ENCODE results near the gene LONRF2. TPM values are rescaled to one million over a fixed set of nuclear protein-coding genes. Genes with fewer than 3 reads are reported as not detected.
A peak's percentile ranks its signal among the peaks of the same experiment; 100 is the strongest.
"Not testable (repeated sequence)": the region's sequence is repeated elsewhere in the genome, so short reads cannot be mapped to it uniquely, and the experiment has no call there.

Gene LONRF2
- total RNA-seq, 1 donor from 2014 or later: 17.5 TPM

DNA sequence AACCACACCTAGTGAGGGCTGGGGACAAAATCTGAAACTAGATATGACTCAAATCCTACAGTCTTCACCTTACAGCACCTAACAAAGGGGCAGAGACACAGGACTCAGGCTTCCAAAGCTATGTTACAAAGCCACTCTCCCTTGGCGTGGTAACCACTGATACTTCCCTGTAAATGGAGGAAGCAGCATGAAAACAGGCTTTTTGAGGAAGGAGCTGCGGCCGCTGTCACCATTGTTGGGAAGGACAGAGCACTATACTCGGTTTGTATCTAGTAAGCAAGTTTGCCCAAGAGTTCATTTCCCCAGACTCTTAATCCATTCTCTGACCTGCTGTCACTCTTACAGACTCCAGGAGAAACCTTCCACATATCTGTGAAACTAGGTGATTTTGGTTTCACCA is 60.3 kb downstream of the LONRF2 start:
- peak; percentile 8 for ATAC-seq
- peak; percentile 44 for DNase-seq
- intact Hi-C loops (cut with micrococcal nuclease): loop anchor here (10.0 kb wide), 1 partner anchor 123 kb away; no protein-coding TSS in a partner anchor

DNA sequence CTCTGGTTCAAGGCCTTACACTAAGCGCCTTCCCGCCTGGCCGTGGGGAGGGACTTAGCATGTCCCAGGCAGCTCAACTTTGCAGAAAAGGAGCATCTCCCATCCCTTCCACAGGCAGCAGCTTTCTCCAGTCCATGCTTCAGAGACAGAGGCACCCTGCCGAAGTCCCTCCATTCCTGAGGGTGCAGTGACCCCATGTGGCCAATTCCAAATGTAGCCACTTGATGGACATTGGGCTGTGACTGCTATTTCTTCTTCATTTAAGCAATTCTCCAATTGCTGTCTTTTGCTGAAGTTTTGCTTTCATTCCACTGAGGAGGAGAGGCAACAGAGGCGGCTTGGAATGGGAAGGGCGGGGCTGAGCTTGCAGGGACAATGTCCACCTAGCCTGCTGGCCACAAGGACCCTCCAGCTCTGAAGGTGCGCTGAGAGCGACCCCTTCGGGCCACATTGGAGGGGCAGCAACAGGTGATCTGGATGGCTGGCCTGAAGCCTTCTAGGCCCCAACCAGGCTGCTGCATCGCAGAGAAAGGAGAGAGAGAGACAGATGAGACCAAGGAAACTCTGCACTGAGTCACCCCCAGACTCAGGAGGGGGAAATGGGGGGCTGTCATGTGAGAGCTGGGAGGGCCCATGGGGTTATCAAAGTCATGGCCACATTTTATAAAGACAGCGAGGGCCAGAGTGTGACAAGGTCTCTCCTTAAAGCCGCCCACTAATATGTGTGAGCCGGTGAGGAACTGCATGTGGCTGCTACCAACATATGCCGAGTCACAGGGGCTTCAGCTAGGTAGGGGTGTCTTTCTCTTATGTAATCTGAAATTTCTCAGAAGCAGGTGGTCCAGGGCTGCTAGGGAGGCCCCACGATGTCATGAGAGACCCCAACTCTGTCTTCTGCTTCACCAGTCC is 61.3 kb downstream of the LONRF2 start:
- peak; percentile 67 for DNase-seq
- peak; percentile 73 for ATAC-seq
- intact Hi-C loops (cut with micrococcal nuclease): loop anchor here (10.0 kb wide), 1 partner anchor 124 kb away; no protein-coding TSS in a partner anchor

DNA sequence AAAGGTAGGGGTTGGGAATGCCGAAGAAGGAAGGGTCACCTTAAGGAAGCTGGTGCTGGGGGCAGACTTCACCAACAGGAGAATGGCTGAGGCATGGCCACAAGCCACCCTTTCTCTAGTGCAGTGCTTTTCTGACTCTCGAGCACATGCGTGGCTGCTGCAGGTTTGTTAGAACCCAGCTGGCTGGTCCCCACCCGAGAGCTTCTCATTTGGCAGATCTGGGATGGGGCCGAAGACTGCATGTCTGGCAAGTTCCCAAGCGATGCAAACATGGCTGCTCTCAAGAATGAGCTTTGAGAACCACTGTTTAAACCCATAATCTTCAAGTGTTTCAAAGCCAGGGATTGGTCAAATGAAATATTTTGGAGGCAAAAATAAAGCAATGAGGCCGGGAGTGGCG is 63.2 kb downstream of the LONRF2 start:
- no peak for ATAC-seq
- intact Hi-C loops (cut with micrococcal nuclease): no loop called here
- no peak for DNase-seq

DNA sequence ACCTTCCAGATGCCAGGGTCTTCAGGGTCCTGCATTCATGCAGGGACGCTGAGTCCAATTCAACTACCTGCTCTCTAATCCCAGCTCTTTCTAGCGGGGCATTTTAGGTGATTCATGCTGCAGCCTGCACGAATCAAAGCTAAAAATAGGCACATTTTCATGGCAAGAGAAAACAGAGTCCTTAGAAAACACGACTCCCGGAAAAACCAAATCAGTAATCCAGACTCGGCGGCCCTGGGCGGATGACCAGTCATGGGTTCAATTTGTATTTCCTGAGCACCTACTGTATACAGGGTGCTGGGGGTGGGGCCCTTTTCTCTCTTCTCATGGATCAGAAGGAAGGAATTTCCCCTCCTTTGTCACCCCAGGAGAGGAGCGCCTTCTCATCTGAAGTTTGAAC is 64.4 kb downstream of the LONRF2 start:
- intact Hi-C loops (cut with micrococcal nuclease): no loop called here
- no peak for DNase-seq
- ATAC-seq: peak; percentile 20

DNA sequence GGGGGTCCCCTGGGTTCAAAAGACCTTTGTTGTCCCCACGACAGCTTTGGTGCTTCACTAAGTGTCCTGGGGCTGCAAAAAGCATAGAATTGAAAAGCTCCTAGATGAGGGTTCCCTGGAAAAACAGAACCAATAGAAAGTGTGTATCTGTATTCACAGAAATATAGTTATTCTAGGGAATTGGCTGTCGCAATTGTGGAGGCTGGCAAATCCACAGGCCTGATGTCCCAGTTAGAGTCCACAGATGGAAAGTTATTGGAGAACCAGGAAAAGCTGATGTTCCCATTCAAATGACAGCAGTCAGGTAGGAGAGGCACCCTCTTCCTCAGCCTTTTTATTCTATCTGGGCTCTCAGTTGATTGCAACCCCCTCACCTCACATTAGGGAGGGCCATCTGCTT is 65.5 kb downstream of the LONRF2 start:
- no peak for DNase-seq
- intact Hi-C loops (cut with micrococcal nuclease): no loop called here
- ATAC-seq: no peak

DNA sequence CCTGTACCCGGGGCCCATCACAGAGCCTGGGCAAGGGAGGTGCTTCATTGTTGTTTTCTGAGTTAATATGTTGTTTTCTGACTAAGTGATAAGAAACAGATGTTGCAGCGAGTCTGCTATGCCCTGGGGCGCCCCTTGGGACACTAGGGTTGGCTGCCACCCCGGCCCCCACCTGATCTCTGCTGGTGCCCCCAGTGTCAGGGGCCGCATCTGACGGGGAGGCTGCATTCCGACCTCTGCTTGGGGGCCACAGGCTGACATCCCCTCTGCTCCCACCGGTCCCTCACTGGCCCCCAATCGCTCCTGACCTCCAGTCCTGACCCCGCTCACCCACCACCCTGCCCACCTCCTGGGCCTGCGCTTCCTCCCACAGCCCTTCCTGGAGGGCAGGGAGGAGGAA is 65.9 kb downstream of the LONRF2 start:
- DNase-seq: no peak
- intact Hi-C loops (cut with micrococcal nuclease): no loop called here

DNA sequence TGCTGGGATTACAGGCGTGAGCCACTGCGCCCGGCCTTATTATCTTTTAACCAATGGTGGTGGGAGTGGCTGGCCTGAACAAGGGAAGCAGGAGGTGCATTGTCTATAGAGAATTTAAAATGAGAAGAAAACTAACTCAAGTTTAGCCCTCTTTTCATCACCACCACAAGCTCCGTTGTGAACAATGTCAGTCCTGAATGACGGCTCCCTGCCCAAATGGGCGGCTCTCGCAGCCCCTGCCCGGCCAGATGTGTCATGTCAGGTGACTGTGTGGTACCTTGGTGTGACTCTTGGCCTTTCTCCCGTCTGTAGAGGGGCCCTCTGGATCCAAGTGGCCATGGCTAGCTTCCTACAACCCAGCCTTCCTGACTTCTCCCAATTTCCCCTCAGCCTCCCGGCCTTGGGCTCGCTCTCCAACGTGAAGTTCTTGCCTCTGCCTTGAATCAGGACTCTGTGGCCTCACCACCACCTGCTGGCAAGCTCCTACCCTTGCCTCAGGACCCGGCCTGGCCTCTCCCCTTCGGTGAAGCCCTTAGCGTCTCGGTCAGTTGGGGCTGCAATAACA is 67.6 kb downstream of the LONRF2 start:
- no peak for ATAC-seq

More for the DNA sequence above, 65.9 kb downstream of the LONRF2 start:
- ATAC-seq: no peak

DNA sequence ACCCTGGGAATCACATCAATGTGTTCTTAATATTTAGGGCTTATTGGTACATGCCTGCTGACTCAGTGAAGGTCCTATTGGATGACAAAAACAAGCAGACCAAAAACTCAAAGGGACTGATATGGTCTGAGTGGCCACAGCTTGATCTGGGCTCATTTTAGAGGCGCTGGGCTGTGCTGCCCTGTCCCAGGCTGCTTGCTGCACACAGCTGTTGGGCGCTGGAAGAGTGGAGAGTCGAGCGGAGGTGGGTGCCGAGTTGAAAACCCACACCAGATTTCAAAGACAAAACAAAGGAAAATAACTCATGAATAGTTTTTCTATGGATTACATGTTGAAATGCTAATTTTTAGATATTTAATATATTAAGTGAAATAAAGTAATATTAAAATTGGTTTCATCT is 68.5 kb downstream of the LONRF2 start:
- DNase-seq: no peak
- intact Hi-C loops (cut with micrococcal nuclease): no loop called here
- no peak for ATAC-seq

More for the DNA sequence above, 67.6 kb downstream of the LONRF2 start:
- DNase-seq: no peak
- intact Hi-C loops (cut with micrococcal nuclease): no loop called here

DNA sequence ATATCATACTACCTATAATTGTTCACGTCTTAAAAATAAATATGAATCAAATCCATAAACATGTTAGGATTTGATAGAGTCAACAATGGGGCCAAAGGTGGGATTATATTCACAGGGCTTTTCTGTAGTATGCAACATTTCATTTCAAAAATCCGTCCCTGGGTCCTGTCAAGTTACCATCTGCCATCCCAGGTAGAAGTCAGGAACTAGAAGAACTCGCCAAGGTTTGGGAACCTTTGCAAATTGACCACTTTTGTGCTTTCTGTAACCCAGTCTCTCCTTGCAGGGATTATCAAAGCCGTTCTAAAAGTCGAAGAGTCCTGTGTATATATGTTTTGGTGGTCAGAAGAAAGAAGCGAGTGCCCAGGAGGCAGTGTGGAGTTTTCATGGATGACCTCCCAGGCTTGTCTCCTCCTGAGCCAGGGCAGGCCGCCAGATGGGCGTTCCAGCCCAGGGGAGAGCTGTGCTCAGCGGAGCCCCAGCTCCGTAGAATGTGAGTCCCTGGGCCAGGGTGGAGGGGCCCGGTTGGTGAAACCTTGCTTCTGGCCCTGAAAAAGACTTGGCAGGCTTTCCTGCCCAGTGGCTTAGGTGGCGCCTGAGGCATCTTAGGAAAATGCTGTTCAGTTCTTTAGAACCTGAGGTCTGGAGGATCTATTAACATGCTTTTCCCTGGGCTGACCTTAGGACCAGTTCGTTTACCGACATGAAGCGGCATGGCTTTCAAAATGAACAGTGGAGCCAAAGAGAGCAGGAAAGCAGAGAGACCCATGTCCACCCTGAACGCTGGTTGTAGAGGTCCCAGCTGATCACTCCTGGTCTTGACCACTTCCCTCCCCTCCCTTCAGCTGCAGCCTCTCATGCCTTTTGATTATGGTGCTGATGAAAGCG is 69.2 kb downstream of the LONRF2 start:
- intact Hi-C loops (cut with micrococcal nuclease): no loop called here
- peak; percentile 71 for DNase-seq
- ATAC-seq: peak; percentile 79

DNA sequence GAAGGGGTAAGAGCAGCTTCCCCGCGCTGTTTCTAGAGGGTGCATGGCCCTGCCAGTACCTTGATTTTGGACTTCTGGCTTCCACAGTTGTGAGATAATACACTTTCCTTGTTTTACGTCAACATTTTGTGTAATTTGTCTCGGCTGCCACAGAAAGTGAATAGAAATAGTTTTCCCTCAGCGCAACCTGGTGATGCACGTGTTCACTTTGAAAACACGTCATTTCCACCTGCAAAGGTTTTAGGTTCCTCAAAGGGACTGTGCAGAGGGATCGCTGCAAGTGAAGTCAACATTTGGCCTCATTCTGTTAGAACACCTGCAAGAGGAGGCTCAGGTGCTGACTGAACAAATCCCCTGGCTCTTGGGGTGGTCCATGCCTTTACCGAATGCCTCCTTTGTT is 71.7 kb downstream of the LONRF2 start:
- DNase-seq: no peak
- ATAC-seq: no peak
- intact Hi-C loops (cut with micrococcal nuclease): no loop called here

DNA sequence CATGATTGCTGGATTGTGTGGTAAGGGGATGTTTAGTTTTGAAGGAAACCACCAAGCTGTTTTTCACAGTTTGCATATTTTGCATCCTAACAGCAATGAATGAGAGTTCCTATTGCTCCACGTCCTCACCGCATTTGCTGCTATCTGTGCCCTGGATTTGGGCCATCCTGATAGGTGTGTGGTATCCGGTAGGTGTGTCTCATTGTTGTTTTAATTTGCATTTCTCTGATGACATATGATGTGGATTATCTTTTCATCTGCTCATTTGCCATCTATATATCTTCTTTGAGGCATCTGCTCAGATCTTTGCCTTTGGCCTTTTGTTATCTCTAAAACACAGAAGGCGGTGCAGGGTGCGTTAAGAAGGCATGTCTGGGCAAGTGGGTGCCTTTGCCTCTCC is 73.3 kb downstream of the LONRF2 start:
- no peak for ATAC-seq

DNA sequence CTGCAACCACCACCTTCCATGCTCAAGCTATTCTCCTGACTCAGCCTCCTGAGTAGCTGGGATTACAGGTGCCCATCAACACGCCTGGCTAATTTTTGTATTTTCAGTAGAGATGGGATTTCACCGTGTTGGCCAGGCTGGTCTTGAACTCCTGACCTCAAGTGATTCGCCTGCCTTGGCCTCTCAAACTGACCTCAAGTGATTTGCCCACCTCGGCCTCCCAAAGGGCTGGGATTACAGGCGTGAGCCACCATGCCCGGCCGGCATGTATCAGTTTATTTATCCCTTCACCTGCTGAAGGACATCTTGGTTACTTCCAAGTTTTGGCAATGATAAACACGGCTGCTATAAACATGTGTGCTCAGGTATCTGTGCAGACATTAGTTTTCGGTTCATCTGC is 73.7 kb downstream of the LONRF2 start:
- DNase-seq; intact Hi-C loops (cut with micrococcal nuclease); ATAC-seq: not testable (repeated sequence)

More for the DNA sequence above, 73.3 kb downstream of the LONRF2 start:
- no peak for DNase-seq
- intact Hi-C loops (cut with micrococcal nuclease): no loop called here

DNA sequence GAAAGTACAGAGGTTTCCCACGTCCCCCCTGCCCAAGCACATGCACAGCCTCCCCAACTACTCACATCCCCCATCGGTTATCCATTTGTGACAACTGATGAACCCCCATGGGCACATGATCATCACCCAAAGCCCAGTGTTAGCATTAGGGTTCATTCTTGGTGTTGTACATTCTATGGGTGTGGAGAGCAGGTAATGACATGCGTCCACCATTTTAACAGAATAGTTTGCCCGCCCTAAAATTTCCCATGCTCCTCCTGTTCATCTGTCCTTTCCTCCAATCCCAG is 74.3 kb downstream of the LONRF2 start:
- DNase-seq (no peak), ATAC-seq (no peak)
- intact Hi-C loops (cut with micrococcal nuclease): no loop called here

DNA sequence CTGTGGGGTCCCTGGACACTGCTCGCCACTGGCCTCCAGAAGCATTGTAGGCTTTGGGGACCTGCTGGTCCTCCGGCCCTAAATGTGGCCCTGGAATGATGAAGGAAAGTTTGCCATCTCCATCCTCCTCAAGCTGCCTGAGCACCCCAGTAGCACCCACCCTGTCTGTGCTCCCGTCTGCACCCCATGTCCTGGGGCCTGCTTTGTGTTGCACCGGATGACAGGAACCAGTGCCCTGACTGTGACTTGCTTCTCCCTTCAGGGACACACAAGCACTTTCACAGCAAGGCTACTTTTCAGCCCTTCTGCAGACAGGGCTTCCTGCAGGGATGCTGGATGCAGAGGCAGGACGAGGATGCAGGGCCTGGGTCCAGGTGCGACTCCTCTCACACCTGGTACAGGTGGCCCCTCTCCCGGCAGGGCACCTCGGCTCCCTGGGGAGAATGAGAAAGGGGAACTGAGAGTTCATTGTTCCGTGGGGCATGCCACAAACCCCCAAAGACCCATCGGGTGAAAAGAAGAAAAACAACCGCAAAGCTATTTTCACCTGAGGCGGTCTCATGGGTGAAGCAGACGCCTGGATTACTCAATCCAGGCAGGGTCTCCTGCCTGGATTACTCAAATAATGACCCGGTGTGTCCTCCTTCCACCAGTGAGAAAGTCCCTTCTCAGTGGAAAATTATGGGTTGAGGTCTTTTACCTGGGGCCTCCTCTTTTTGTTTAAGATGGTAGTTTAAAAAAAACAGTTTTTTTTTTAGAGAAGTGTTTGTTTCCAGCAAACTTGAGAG is 74.9 kb downstream of the LONRF2 start:
- no peak for DNase-seq
- no peak for ATAC-seq
- intact Hi-C loops (cut with micrococcal nuclease): no loop called here

DNA sequence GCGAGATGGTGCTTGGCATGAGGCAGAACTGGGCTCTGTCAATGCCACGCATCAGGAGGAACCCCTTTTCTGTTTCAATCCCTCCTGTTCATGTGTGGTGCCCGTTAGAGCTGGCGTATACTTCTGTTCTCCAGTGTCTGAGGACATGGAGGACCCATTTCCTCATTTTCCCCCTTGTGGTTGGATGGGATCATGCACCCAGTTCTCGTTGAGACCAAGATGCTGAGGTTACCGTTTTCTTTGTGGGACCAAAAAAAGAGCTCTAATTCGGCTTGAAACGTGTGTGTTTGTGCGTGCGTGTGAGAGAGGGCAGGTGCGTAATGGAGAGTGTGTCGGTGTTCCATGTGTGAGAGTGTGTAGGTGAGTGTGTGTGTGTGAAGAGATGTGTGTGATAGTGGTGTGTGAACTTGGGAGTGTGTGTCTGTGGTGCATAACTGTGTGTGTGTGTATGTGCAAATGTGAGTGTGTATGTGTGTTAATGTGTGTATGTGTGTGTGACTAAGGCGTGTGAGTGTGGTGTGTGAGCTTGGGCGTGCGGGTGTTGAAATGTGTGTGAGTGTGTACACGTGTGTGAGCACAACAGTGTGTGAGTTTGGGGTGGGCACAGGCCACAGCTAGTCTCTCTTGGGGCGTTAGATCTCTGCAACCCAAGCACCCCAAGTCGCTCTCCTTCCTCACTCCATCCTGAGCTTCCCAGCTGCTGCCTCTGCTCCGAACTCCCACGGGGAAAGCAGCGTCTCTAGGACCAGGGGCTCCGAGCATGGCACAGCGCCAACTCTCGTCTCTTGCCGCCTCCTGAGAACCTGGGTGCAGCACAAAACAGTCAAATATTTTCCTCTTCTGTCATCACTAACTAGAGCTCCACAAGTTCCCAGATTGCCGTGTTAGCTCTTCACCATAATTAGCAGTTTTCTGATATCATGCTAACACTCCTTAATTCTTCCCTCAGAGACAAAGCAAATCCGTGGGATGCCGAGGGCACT is 75.8 kb downstream of the LONRF2 start:
- DNase-seq (no peak), ATAC-seq (no peak)
- intact Hi-C loops (cut with micrococcal nuclease): no loop called here

DNA sequence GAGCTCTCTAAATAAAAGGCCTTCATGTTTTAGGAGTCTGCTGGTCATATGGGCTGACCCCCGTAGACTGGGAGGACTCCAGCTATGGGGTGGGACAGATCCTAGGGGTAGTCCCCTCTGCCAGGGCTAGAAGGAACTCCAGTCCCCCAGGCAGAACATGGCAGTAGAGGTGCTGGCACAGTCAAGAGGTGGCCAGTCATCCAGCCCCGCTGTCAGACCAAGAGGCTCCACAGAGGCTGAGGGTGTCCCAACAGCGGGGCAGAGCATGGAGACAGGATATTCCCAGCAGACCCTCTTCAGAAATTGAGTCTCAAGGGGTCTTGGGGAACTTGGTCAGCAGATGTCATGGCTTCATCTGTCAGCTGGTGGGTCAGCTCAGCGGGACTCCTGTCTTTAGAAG is 76.6 kb downstream of the LONRF2 start:
- intact Hi-C loops (cut with micrococcal nuclease): no loop called here
- ATAC-seq (no peak), DNase-seq (no peak)

DNA sequence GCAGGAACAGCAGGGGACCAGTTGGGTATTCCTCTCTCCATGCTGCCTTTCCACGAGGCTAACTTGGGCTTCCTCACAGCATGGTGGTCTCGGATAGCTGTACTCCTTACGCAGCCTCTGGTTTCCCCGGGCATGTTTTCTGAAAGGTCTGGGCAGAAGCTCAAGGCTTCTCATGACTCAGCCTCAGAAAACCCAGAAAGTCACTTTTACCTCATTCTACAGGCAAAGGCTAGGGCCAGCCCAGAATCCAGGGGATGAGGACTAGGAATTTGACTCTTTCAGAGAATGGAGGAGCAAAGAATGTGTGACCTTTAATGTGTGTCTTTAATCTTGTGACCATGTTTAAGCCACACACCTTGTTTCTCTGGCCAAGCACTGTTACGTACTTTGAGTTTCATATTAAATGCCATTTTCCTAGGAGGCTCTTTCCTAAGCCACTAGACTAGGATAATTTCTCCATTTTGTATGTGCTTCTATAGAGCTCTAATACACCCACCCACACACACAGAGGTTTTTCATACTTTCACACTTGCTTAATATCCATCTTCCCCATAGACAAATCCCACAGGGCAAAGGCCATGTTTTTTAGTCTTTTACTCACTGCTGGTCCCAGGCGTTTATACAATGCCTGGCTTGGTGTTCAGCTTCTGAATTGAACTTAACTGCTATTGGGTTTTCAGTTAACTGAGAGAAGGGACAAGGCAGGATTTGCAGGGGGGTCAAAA is 77.3 kb downstream of the LONRF2 start:
- intact Hi-C loops (cut with micrococcal nuclease): loop anchor here (5.0 kb wide), 1 partner anchor 688 kb away; no protein-coding TSS in a partner anchor
- ATAC-seq (no peak), DNase-seq (no peak)
